NCI-H2107 treated with DMSO at 0.1 percent for 48 hours (cell line): ENCODE results near the gene LRGUK.

Experiments used
- DNase-seq: peaks from one replicate; lab custom pipeline; 2025; ENCODE audit not compliant: unreplicated experiment; lab: John Stamatoyannopoulos, UW

Gene LRGUK

GRCh38 chr7:134300988-134301387 is 173.8 kb downstream of the LRGUK start:
- DNase-seq, result no peak

- DNase-seq, result no peak
Observed at GRCh38 chr7:134301592-134301991, 174.5 kb downstream of the LRGUK start.

DNA sequence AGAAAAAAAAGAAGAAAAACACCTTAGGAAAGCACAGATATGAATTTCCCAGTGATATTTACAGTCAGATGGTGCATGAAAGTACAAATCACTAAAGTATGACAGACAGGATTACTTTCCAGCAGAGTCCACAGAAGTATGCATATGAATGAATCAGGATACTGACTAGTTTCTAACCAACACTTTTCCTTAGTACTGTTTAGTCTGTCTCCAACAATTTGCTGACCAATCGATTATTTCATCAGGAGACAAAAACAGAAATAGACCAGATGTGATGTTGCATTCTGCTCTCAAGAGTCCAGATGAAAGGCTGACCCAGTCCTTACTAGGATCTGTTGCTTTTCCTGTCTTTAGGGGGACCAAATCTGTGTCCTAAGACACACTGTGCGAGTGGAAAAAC is 175.0 kb downstream of the LRGUK start:
- no peak for DNase-seq

- no peak for DNase-seq
Observed at GRCh38 chr7:134307320-134307719, 180.2 kb downstream of the LRGUK start.

DNA sequence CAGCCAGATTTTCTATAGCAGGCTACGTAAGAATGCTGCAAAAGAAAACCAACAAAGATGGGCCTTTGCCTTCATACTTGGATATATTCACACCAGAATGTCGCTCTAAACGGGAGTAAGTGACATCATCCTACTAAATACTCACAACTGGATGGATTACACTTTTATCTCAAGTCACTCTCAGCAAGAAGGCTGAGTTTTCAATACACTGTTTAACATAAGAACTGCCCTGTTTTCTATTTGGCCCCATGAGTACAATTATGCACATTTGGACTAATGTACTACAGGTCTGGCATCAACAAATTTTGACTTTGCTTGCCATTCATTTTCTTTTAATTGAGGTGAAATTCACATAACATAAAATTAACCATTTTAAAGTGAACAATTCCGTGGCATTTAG is 181.4 kb downstream of the LRGUK start:
- no peak for DNase-seq

DNA sequence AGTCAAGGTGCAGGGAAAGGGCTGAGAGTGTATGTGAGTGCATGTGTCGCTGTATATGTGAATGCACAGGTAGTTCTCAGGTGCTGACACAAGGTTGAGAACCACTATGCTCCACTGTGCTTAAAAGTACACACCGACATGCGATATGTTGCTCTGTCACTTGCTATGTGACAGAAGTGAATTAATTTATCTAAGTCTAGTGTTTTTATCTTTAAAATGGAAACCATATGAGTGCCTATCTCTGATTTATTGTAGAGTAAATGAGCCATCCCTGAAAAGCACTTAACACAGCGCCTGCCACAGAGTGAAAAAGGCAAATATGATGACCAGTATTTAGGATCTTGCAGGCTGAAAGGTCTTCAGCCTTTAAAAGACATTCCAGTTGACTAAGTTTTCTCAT is 184.7 kb downstream of the LRGUK start:
- no peak for DNase-seq

- DNase-seq, result no peak
Observed at GRCh38 chr7:134312717-134313116, 185.6 kb downstream of the LRGUK start.

DNA sequence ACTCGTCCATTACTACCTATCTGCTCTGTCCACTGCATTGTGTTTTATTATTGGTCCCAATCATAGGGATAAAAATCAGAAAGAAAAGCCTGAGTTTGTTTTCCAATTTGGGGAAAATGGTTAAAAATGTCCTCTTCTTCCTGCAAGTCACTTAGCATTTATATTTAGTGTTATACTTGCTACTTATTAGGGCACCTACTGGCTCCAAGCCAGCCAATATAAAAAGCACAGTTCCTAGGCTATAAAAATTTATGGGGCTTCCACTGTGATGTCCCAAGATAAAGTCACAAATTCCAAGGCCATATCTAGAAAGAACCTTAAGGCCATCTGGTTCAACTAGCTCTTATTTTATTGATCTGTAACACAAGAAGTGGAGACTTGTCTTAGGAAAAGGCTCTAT is 186.4 kb downstream of the LRGUK start:
- DNase-seq, result no peak
